A673 (cell line): ENCODE measurements around the gene TMC1. TPM values are rescaled to one million over a fixed set of nuclear protein-coding genes. Genes with fewer than 3 reads are reported as not detected.

ENCODE experiments used
- BruUV-seq: library from RNA; stranded (reverse); fragments of 400-500 nt; replicated peaks from 2 replicates; lab custom pipeline; 2021; lab: Mats Ljungman, UMichigan
- CTCF ChIA-PET: fragments of 300-600 bp; sonication (Branson Sonifier 250); formaldehyde crosslinking; loops from one replicate; lab custom pipeline; 2022; ENCODE audit warnings: antibody characterized with exemption; lab: Charles Lee
- POLR2A ChIA-PET: fragments of 300-600 bp; sonication (Branson Sonifier 250); formaldehyde crosslinking; loops from one replicate; lab custom pipeline; 2022; ENCODE audit warnings: antibody characterized with exemption; ENCODE audit not compliant: low non-redundant PET; lab: Charles Lee
- DNase-seq: peaks from one replicate; pipeline ENCODE4 v3.0.0-alpha.2; 2015; ENCODE audit warnings: low spot score
- H3K27ac ChIP-seq: fragments of 200-600 bp; sonication (generic); 2 replicates; pipeline ENCODE4 v1.5.1; 2016; ENCODE audit warnings: mixed run types, low read depth, mild to moderate bottlenecking, mixed read lengths, antibody characterized with exemption, low read length; ENCODE audit not compliant: poor library complexity, severe bottlenecking
- H3K27me3 ChIP-seq: fragments of 200-600 bp; sonication (generic); replicated peaks from 2 replicates; pipeline ENCODE4 v1.6.1; 2017; ENCODE audit warnings: mixed run types, low read depth, mild to moderate bottlenecking, mixed read lengths, antibody characterized with exemption, low read length; ENCODE audit not compliant: insufficient read depth, poor library complexity
- H3K36me3 ChIP-seq: fragments of 200-600 bp; sonication (generic); 2 replicates; pipeline ENCODE4 v1.6.1; 2016; ENCODE audit warnings: mixed run types, mild to moderate bottlenecking, mixed read lengths, antibody characterized with exemption, low read length; ENCODE audit not compliant: insufficient read depth, poor library complexity, severe bottlenecking
- H3K4me1 ChIP-seq: fragments of 200-600 bp; sonication (generic); 2 replicates; pipeline ENCODE4 v1.6.1; 2017; ENCODE audit warnings: mixed run types, mild to moderate bottlenecking, mixed read lengths, antibody characterized with exemption, low read length; ENCODE audit not compliant: insufficient read depth, poor library complexity, severe bottlenecking
- H3K4me3 ChIP-seq: fragments of 200-600 bp; sonication (generic); 2 replicates; pipeline ENCODE4 v1.5.1; 2016; ENCODE audit warnings: low read depth, mixed run types, mild to moderate bottlenecking, mixed read lengths, low read length; ENCODE audit not compliant: poor library complexity, severe bottlenecking
- H3K9me3 ChIP-seq: fragments of 200-600 bp; sonication (generic); 2 replicates; pipeline ENCODE4 v1.6.1; 2016; ENCODE audit warnings: mixed run types, low read depth, mild to moderate bottlenecking, mixed read lengths, antibody characterized with exemption, low read length; ENCODE audit not compliant: poor library complexity, severe bottlenecking
- EZH2 ChIP-seq: fragments of 200-600 bp; sonication (generic); IDR thresholded peaks from 2 replicates; pipeline ENCODE4 v1.6.1; 2017; ENCODE audit warnings: borderline replicate concordance, low read depth, mild to moderate bottlenecking, mixed read lengths, antibody characterized with exemption, low read length; ENCODE audit not compliant: poor library complexity, severe bottlenecking
- intact Hi-C: fragments of 100-400 bp; cut with micrococcal nuclease; formaldehyde crosslinking; loops from one replicate; pipeline ENCODE4 v1.10.0; 2022; ENCODE audit not compliant: unreplicated experiment
- total RNA-seq: library from RNA; stranded (reverse); gene quantifications from 2 replicates; pipeline ENCODE4 v1.2.3, GENCODE V29; 2021
- TF ChIP-seq, protein P1 (sequence below): fragments of 300-800, 200-600 bp; sonication (generic); conservative IDR thresholded peaks from 2 replicates; pipeline ENCODE4 v1.5.1; 2017; ENCODE audit warnings: low read depth, mild to moderate bottlenecking, antibody characterized with exemption, low read length, moderate library complexity, mixed read lengths

Gene TMC1
- total RNA-seq, 1 experiment from 2014 or later = 0.75 TPM

GRCh38 chr9:72597181-72597517 lies 75.7 kb downstream of the TMC1 start:
- no peaks in the 10 kb centered on the region for H3K9me3 ChIP-seq
- H3K4me3 ChIP-seq = no peak overlapping the region
- intact Hi-C loops = no loop called here
- no peak overlapping the region for H3K27ac ChIP-seq
- POLR2A ChIA-PET = no interaction called here
- no peak for DNase-seq
- H3K4me1 ChIP-seq = no peaks in the 10 kb centered on the region
- BruUV-seq = no TSS peak
- TF ChIP-seq, protein P1, sequence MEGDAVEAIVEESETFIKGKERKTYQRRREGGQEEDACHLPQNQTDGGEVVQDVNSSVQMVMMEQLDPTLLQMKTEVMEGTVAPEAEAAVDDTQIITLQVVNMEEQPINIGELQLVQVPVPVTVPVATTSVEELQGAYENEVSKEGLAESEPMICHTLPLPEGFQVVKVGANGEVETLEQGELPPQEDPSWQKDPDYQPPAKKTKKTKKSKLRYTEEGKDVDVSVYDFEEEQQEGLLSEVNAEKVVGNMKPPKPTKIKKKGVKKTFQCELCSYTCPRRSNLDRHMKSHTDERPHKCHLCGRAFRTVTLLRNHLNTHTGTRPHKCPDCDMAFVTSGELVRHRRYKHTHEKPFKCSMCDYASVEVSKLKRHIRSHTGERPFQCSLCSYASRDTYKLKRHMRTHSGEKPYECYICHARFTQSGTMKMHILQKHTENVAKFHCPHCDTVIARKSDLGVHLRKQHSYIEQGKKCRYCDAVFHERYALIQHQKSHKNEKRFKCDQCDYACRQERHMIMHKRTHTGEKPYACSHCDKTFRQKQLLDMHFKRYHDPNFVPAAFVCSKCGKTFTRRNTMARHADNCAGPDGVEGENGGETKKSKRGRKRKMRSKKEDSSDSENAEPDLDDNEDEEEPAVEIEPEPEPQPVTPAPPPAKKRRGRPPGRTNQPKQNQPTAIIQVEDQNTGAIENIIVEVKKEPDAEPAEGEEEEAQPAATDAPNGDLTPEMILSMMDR = no peak
- no peak for TF ChIP-seq EZH2
- H3K27me3 ChIP-seq = no peaks in the 10 kb centered on the region
- no peaks in the 10 kb centered on the region for H3K36me3 ChIP-seq
- CTCF ChIA-PET = no interaction called here

DNA sequence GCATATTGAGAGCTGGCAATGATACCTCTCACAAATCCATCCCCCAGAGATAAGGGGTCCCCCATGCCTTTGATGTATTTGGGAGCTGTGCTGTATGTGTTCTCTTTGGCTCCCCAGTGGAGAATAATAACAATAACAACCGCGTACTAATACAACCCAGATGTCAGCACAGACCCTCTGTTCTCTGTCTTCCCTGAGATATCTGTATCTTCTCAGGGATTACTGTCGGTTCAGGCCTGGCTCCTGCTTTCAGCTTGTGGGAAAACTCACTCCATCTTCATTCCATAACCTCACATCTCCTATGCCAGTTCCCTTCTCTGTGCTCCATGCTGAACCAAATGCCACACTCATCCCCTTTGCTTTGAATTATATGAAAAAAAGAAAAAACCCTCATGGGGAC lies 76.2 kb downstream of the TMC1 start:
- no peaks in the 10 kb centered on the region for H3K27me3 ChIP-seq
- H3K27ac ChIP-seq = no peak overlapping the region
- no peak for TF ChIP-seq EZH2
- TF ChIP-seq, protein P1 = no peak
- no peak overlapping the region for H3K4me3 ChIP-seq
- H3K4me1 ChIP-seq = no peaks in the 10 kb centered on the region
- no peak for DNase-seq
- BruUV-seq = no TSS peak
- H3K9me3 ChIP-seq = no peaks in the 10 kb centered on the region
- CTCF ChIA-PET = interaction anchor here (1.0 kb wide), 1 partner anchor 315 kb away, joined by 3 read pairs; no protein-coding TSS in a partner anchor
- POLR2A ChIA-PET = no interaction called here
- no peaks in the 10 kb centered on the region for H3K36me3 ChIP-seq
- intact Hi-C loops = no loop called here

DNA sequence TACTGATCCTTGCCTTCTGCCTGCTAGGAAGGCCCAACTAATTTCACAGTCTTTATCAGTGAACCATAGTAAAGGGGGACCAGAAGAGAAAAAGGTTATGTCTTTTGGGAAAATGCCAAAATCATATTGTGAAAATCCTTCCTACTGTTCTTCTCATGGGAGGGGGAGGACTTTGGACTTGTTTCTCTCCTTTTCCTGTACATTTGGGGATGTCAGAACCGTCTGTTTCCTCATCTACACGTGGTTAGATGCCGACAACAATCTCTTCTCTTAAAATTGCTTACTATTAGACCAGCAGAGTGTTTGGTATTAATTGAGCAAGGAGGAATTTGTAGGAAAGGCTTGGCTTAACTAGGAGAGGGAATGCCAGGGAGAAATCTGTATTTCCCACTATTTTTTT lies 77.2 kb downstream of the TMC1 start:
- TF ChIP-seq EZH2 = no peak
- TF ChIP-seq, protein P1 = no peak
- intact Hi-C loops = no loop called here
- ChIA-PET POLR2A (no interaction called here), CTCF (no interaction called here)
- Histone ChIP-seq H3K4me1 (no peaks in the 10 kb centered on the region), H3K27ac (no peak overlapping the region), H3K36me3 (no peaks in the 10 kb centered on the region), H3K27me3 (no peaks in the 10 kb centered on the region), H3K4me3 (no peak overlapping the region), H3K9me3 (no peaks in the 10 kb centered on the region)
- no TSS peak for BruUV-seq
- no peak for DNase-seq
